Measurements from ENCODE around the gene KLHL3.
A peak's percentile ranks its signal among the peaks of the same experiment; 100 is the strongest.

DNA sequence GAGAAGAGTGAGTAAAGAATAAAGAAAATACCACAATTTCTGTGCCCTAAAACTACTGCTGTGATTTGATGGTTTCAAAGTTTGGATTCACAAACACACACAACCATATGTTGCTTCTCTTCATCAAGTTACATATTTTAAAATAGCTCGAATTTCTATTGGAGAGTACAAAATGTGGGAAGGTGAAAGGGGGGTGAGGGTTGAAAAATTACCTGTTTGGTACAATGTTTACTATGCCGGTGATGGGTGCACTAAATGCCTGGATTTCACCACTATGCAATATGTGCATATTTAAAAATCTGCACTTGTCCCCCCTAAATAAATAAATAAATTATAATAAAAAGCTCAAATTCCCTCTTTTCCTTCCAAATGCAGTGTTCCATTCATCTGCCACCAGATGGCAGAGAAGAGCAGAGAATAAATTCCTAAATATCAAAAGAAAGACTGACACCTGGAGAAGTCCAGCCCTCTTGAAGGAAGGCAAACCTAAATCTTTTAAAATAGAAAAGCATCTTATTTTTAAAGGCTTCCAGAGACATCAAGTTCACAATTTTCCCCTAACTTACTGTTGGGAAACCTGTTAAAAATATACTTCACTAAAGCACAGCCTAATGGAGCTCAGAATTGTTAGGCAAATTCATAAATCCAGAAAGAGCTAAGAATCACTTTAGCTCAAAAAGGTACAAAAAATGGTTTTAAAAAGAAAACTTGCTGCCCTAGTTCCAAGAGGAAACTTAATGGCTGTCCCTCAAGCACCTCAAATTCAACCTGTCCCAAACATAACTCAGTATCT lies 43.1 kb upstream of the KLHL3 start:
- TF ChIP-seq FOXM1 (IDR thresholded peaks at IDR 0.05; ENCODE audit: borderline replicate concordance) (no peak), FOXA1 (IDR thresholded peaks at IDR 0.05) (no peak), ZNF384 (IDR thresholded peaks at IDR 0.05) (no peak), ELF4 (IDR thresholded peaks at IDR 0.05) (no peak), NFRKB (IDR thresholded peaks at IDR 0.05) (no peak), LEF1 (IDR thresholded peaks at IDR 0.05; ENCODE audit: borderline replicate concordance) (no peak)
- TF ChIP-seq, protein P1, sequence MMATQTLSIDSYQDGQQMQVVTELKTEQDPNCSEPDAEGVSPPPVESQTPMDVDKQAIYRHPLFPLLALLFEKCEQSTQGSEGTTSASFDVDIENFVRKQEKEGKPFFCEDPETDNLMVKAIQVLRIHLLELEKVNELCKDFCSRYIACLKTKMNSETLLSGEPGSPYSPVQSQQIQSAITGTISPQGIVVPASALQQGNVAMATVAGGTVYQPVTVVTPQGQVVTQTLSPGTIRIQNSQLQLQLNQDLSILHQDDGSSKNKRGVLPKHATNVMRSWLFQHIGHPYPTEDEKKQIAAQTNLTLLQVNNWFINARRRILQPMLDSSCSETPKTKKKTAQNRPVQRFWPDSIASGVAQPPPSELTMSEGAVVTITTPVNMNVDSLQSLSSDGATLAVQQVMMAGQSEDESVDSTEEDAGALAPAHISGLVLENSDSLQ (IDR thresholded peaks at IDR 0.05): peak; percentile 75
